Stimulated activated CD4-positive, alpha-beta T cell treated with anti-CD3 and anti-CD28 coated beads, TNF-alpha, amount 100 ng/mL, for 24 hours (primary cell): Measurements from ENCODE around the gene UBALD1.
"Not testable (repeated sequence)": the region's sequence is repeated elsewhere in the genome, so short reads cannot be mapped to it uniquely, and the experiment has no call there.

Experiments
- DNase-seq, 3 experiments: peaks; one replicate each; pipeline ENCODE4 v3.0.0-alpha.2; 2020; ENCODE audit warnings: low read depth in 3 of 3

The UBALD1 gene

DNA sequence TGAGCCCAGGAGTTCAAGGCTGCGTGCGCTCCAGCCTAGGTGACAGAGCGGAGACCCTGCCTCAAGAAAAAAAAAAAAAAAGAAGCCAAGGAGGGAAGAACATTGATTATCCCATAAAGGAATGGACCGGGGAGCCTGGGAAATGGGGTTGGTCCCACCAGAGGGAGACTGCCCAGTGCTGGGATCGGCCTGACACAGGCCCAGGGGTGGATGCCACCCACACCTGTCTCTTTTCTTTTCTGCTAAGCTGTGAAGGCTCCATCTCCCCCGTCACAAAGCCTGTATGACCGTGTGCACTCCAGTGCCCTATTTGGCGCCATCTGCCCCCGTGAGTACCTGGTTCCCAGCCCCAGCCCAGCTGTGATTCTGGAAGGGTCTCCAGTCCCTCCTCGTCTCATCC is 15.7 kb downstream of the UBALD1 start:
- no peak for DNase-seq

DNA sequence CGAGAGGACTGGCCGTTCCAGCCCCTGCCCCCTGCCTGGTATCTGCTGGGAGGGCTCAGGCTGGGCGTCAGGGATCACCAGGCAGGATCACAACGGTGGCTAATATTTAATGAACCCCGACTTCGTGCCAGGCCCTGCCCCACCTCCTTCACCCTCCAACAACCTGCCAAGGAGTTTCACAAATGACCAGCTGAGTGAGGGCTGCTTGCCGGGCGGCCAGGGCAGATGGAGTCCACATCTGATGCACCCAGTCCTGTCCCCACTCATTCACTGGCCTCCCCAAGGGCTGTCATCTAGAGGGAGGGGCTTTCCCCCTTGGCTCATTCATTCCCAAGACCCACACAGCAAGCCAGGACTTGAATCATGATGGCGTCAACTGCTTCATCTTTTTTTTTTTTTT is 17.5 kb downstream of the UBALD1 start:
- no peak for DNase-seq

DNA sequence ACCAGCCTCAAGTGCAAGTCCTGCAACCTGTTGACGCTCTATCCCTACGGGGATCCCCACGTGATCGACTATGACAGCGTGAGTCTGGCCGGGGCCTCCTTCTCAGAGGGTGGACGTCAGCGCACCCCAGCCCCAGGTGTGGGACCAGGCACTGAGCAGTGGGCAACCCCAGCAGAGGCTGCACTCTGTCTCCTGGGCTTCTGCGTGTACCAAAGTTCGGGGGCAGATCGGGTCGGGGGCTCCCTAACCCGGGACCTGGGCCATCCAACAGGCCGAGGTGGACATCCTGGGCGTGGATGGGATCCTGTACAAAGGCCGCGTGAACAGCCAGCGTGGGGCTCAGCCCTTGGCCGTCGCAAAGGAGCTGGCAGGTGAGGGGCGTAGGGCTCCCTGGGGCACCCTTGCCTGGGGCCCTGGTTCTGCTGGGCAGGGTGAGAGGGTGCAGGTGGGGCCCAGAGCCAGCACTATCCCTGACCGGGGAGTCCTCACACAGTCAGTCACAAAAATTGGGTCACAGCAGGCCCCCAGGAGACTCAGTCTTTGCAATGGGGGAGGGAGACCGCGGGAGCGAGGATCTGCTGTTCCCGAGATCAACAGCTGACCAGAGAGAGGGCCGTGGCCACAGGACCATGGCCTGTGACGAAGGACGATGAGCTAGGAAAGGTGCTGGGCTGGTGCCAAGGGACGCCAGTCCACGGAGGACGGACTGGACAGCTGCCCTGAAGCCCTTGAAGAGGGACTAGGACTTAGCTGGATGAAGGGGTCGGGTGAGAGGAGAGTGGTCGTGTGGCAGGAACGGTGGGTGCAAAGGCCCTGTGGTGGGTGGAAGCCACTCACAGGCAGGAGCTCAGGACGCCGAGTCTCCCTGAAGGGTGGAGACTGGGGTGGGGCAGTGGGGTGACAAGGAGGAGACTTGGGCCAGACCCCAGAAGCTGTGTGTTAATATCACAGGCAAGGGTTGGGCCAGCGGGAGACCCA is 20.0 kb downstream of the UBALD1 start:
- DNase-seq: no peak

DNA sequence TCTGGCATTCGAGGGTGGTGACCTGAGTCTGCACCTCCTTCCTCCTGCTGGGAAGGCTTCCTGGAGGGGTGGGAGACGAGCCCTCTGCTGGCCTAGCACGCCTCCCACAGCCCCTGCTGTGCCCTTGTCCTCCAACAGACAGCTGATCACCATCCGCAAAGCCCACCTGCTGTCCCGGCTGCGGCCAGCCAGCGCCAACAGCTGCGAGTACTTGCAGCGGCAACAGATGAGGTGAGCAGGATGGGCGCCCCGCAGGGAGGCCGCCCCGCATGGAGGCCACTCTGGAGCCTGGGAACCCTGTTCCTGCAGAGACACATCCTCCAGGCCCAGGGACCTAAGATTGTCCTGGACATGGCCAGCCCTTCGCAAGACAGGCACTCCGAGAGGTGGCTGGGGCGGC is 21.6 kb downstream of the UBALD1 start:
- no peak for DNase-seq

DNA sequence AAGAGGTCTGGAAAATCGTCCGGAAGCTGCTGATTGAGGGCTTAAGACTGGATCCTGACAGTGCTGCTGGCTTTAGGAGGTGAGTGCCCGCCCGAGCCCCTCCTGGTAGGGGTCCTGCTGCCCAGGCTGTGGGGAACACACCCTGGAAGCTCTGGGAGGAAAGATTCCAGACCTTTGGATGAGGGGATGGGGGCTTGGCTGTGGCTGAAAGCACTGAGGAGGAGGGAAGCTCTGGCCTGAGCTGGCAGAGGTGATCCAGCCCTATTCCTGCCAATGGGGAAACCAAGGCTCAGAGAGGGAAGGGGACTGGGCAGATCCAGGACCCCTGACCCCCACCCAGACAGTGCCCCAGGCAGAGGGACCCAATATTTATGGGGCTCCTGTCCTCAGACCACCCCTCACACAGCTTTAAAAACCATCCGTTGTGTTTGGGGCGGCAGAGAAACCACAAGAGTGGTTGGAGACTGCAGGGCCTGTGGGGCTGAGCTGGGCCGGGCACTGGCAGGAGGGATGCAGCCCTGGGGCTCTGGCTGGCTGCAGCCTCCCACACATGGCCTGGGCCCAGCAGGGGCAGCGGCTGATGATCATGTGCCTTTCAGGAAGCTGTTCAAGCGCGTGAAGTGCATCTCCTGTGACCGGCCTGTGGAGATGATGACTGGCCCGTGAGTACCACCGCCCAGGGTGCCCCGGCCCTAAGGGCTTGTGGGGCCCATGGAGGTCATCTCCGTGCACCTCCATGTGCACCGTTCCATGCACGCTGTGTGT is 22.8 kb downstream of the UBALD1 start:
- no peak for DNase-seq

DNA sequence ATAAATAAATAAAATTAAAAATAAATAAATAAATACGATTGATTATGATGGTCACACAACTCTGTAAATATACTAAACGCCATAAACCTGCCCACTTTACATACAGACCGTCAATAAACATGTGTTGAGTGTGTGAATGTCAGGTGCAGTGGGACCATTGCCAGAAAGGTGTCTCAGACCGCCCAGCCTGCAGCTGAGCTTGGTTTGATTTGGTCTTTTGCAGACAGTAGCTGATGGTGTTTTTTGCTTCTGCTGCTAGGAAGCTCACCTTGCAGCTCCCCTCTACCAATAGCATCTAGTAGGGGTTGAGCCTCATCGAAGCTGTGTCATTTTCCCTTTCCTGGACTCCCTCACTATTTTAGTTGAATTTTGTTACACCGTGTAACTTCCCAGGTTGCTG is 23.5 kb downstream of the UBALD1 start:
- no peak for DNase-seq

DNA sequence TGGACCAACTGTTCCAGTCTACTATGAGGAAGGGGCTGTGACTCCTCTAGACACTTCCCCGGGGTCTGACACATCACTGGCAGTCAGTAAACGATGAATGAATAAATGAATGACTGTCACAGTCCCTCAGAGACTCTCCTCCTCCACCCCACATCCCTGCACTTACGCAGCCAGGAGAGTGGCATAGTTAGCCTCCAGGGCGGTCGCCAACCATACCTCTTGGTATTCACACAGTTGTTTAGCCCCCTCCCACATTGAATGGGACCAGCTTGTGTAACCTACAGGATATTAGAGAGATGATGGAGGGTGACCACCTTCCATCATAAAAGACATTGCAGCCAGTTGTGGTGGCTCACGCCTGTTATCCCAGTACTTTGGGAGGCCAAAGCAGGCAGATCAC is 25.7 kb downstream of the UBALD1 start:
- DNase-seq: no peak

DNA sequence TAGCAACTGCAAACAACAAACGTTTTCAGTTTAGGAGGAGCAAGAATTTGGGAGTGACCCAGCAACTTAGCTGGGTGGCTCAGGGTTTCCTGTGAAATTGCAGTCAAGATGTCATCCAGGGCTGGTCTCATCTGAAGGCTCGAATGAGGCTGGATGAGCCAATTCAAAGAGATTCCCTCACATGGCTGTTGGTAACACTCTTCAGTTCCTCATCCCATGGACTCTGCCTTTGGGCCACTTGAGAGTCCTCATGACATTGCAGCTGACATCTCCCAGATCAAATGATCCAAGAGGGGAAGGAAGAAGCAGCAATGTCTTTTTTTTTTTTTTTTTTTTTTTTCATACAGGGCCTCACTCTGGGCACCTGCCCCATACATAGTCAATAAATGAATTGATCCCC is 26.3 kb downstream of the UBALD1 start:
- DNase-seq: no peak

DNA sequence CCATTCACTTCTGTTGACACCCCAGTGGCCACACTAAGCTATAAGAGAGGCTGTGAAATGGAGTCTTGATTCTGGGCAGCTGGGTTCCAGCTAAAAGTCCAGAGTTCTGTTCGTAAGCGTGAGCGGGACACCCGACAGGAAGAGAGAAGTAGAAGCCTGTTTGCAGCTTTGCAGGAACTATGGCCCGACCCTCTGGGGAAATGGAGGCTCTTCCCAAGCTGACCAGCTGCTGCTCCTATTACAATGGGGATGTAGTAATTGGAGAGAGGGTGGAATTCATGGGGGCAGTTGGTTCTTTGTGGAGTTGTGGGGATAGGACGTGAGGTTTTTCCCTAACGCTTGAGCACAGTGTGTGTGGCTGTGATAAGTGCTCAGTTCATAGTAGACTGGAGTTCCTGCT is 28.4 kb downstream of the UBALD1 start:
- no peak for DNase-seq

DNA sequence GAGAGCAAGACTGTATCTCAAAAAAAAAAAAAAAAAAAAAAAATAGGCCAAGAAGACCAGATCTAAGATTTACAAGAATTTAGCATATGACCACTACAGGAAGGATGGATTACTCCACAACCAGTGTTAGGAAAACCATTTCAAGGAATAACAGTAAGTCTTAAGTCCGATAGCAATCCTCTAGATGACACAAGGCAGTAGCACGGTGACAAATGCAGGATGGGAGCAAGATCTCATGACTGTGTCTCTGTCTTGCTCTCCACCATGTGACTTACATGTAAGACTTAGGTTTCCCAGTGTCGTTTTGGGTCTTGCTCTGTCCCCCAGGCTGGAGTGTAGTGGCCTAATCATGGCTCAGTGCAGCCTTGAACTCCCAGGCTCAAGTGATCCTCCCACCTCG is 30.8 kb downstream of the UBALD1 start:
- no peak for DNase-seq

DNA sequence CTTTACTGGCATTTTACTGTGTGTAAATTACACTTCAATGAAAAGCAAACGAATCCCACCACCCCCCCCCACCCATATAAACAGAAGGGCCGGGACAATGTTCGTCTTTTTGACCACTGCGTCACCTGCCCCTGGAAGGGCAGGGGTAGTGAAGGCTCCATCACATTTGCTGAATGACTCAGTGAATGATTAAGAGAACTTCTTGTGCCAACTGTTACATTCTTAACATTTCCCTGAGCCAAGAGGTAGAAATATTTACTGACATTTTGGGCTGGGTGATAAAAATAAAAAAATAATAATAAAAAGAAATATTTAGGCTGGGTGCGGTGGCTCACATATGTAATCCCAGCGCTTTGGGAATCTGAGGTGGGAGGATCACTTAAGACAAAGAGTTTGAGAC is 34.4 kb downstream of the UBALD1 start:
- DNase-seq: no peak

DNA sequence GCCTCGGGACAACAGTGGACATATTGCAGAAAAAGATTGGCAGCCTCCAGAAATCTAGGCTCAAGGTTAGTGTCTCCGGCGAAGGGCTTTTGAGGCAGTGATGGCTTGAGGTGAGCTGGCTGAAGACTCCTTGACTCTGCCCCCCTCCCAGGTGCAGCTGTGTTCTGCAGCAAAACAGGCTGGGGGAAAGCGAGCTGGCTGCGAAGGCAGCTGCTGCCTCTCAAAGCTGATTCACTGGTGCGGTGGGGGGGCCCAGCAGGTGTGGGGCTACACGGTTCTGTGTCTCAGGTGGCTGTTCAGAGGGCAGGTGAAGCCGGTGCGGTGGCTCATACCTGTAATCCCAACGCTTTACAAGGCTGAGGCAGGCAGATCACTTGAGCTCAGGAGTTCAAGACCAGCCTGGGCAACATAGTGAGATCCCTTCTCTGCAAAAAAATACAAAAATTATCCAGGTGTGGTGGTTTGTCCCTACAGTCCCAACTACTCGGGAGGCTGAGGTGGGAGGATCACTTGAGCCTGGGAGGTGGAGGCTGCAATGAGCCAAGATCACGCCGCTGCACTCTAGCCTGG is 35.6 kb downstream of the UBALD1 start:
- DNase-seq: no peak

DNA sequence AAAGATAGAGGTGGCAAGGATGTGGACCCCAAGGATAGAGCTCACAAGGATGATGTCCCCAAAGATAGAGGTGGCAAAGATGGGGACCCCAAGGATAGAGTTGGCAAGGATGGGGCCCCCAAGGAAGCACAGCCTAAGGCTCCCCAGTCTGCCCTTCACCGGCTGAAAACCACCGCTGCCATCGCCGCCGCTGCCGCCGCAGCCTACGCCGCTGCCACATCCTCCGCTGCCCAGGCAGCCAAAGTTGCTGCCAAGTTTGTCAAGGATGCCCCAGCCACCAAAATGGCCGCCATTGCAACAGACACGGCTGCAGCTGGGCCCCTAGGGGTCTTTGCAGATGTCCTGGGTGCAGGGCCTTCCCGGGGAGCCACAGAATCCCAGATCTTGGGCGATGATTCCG is 38.7 kb downstream of the UBALD1 start:
- no peak for DNase-seq

DNA sequence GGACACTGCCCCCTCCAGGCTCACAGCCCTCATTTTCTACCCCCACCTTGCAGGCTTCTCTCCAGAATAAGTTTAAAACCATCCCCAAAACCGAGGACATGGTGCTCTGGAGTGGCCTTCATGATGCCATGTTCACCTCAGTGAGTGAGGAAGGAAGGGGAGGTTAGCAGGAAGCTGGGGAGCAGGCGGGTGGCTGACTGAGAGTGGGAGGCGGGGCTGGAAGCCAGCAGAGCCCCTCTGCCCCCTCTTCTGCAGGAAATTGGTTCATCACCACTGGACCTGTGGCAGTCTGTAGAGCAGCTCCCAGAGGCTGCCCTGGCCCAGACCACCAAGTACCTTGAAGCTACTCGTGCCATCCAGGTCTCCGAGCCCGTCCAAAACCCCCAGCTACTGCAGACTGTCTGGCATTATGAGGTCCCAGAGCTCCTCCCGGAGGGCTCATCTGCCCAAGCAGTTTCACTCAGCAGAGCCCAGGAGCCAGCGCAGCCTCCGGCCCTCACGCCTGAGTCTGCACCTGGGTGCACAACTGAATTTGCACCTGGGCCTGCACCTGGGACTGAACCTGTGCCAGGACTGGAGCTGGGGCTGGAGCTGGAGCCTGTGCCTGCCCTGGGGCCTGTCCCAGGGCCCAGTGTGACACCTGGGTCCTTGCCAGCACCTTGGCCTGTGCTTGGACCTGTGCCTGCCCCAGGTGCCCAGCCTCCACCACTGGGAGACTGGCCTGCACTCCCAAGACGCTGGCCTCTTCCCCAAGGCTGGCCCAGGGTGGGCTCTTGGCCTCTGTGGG is 39.6 kb downstream of the UBALD1 start:
- no peak for DNase-seq

DNA sequence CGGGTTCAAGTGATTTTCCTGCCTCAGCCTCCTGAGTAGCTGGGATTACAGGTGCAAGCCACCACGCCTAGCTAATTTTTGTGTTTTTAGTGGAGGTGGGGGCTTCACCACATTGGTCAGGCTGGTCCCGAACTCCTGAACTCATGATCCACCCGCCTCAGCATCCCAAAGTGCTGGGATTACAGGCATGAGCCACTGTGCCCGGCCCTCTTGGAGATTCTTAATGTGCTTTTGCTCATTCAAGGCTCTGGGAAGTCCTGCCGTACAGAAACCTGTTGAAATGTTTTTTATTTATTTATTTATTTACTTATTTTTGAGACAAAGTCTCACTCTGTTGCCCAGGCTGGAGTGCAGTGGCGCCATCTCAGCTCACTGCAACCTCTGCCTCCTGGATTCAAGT is 40.8 kb downstream of the UBALD1 start:
- not testable (repeated sequence) for DNase-seq

DNA sequence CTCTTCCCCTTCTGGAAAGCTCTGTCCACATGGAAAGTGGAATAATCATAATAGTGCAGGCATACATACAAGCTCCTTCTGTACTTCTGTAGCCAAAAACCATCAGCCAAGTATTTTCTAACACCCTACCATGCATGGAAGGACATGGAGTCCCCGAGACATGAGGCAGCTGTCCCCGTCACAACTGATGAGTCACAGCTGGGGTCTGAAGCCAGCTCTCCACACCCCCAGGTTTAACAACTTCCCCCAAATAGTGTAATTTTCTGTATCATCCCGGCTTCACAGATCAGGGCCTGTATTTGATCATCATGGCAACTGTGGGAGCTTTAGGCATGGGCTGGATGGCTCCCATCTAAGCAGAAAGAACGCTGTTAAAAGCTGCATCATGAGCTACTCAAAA is 42.0 kb downstream of the UBALD1 start:
- no peak for DNase-seq

DNA sequence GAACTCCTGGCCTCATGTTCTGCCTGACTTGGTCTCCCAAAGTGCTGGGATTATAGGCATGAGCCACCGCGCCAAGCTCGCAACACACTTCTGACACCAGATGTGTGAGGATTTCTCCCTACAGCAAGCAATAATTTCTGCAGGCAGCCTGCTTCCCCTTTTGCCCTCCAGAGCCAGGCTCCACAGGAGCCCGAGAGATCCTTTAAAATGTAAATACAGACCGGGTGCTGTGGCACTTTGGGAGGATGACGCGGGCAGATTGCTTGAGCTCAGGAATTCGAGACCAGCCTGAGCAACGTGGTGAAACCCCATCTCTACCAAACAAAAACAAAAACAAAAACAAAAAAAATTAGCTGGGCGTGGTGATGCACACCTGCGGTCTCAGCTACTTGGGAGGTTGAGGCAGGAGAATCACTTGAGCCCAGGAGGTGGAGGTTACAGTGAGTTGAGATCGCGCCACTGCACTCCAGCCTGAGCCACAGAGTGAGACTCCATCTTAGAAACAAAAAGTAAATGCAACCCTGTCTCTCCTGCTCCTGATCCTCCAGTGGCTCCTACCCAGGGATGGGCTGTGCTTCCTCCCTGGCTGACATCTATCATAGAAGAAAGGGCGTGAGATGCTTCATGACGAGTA is 43.9 kb downstream of the UBALD1 start:
- no peak for DNase-seq

DNA sequence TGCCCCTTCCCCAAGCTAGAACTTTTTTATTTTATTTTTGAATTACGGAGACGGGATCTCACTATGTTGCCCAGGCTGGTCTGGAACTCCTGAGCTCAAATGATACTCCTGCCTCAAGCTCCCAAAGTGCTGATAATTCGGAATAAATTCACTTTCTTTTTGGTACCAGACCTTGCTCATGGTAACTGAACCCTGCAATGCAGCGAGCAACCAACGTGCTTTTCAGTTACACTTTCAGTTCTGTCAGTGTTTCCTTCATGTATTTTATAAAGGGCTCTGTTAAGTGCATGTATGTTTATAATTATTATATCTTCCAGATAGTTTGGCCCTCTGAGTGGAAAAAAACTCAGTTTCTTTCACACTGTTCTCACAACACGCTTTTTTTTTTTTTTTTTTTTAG is 44.6 kb downstream of the UBALD1 start:
- DNase-seq: no peak

DNA sequence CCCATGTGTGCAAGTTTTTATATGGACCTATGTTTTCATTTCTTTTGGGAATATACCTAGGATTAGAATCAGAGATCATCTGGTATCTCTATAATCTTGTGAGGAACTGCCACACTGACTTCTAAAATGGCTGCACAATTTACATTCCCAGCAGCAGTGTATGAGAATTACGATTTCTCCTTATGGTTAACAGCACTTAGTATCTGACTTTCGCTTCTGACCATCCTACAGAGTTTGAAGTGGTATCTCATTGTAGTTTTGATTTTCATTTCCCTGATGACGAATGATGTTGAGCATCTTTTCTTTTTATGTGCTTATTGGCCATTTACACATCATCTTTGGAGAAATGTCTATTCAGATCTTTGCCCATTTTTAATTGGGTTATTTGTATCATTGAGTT is 48.5 kb downstream of the UBALD1 start:
- no peak for DNase-seq

DNA sequence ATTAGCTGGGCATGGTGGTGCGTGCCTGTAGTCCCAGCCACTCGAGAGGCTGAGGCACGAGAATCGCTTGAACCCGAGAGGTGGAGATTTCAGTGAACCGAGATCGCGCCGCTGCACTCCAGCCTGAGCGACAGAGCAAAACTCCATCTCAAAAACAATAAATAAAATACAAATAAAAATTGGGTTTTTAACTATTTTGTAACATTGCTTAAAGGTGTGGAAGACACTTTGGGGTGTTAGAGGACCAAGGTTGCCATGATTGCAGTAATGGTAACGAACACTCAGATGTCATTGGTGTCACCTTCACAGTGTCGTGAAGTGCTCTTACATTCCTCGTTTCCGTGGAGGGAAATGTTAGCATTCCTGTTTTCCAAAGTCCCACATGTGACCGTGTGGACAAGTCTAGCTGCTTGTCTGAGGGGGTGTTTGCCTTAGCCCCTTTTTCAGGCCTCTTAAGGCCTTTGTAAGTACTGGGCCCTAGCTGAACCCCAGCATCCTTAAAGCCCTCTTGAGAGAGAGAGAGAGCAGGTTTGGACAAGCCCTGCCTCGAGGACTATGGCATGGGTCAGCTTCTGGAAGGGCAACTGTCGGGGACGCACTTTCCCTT is 49.9 kb downstream of the UBALD1 start:
- no peak for DNase-seq

DNA sequence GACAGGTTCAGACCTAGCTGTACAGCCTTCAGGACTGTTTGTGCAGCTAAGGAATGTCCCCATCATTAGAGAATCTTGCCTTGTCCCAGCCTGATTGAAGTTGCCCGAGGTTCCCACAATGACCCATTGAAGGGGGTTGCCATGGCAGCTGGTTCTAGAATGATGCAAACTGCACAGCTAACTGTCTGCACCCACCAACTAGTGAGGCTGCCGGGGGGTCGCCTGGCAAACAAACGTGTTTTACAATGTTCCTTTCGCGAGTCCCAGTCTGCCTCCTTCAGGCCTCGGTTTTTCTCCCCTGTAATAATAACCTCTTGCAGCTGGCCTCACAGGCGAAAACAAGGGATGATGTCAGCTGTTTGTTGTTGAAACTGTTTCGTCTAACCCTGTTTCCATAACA is 53.1 kb downstream of the UBALD1 start:
- no peak for DNase-seq
